SK-N-SH (cell line): Measurements from ENCODE around the gene RIN3. TPM values are rescaled to one million over a fixed set of nuclear protein-coding genes. Genes with fewer than 3 reads are reported as not detected.
A peak's percentile ranks its signal among the peaks of the same experiment; 100 is the strongest.

Experiments
- CTCF ChIA-PET: fragments of 300-600, 350-600 bp; formaldehyde crosslinking; extraction: SDS; loops from one replicate; lab custom pipeline; 2021; lab: Yijun Ruan, JAX
- POLR2A ChIA-PET: fragments of 350-600 bp; sonication (Branson Sonifier 250); formaldehyde crosslinking; extraction: SDS; loops from one replicate; lab custom pipeline; 2020; ENCODE audit warnings: antibody characterized with exemption, inconsistent platforms; lab: Yijun Ruan, JAX
- DNase-seq: peaks from one replicate; pipeline ENCODE4 v3.0.0; 2012
- H2AFZ ChIP-seq: fragments of 200-600 bp; sonication (generic); 2 replicates; pipeline ENCODE4 v1.8.1; 2016; ENCODE audit warnings: antibody characterized with exemption, mild to moderate bottlenecking, low read depth
- H3F3A ChIP-seq: fragments of 200-600 bp; sonication (generic); replicated peaks from 2 replicates; pipeline ENCODE3; 2016; ENCODE audit warnings: antibody characterized with exemption, mild to moderate bottlenecking; ENCODE audit not compliant: insufficient read depth
- H3K27ac ChIP-seq, 2 experiments: fragments of 200-500 bp in 1 of 2; fragments of 200-600 bp in 1 of 2; sonication (Bioruptor generic) in 1 of 2; sonication (generic), shearing (Covaris generic) in 1 of 2; 2 replicates each; pipeline versions ENCODE4 v1.5.1 to v1.6.1; 2014 to 2016; ENCODE audit warnings: low read depth in 2 of 2, inconsistent platforms in 1 of 2, low read length in 1 of 2, mild to moderate bottlenecking in 1 of 2, mixed read lengths in 1 of 2
- H3K27me3 ChIP-seq: fragments of 200-600 bp; sonication (generic), shearing (Covaris generic); 2 replicates; pipeline ENCODE4 v1.6.1; 2016; ENCODE audit warnings: mixed run types; ENCODE audit not compliant: insufficient read depth
- H3K36me3 ChIP-seq, 2 experiments: fragments of 200-500 bp in 1 of 2; fragments of 200-600 bp in 1 of 2; sonication (Bioruptor generic) in 1 of 2; sonication (generic) in 1 of 2; replicated peaks in 1 of 2; 2 replicates each; pipeline versions ENCODE3 to v1.5.1; 2014 to 2016; ENCODE audit warnings: low read length in 1 of 2, mild to moderate bottlenecking in 1 of 2; ENCODE audit not compliant: insufficient read depth in 2 of 2, control insufficient read depth in 1 of 2
- H3K4me1 ChIP-seq, 2 experiments: fragments of 200-500 bp in 1 of 2; fragments of 200-600 bp in 1 of 2; sonication (Bioruptor generic) in 1 of 2; sonication (generic), shearing (Covaris generic) in 1 of 2; 2 replicates each; pipeline versions ENCODE4 v1.5.1 to v1.6.1; 2014 to 2016; ENCODE audit warnings: low read depth in 1 of 2, low read length in 1 of 2, mixed run types in 1 of 2; ENCODE audit not compliant: insufficient read depth in 2 of 2, control insufficient read depth in 1 of 2
- H3K4me2 ChIP-seq: fragments of 200-600 bp; sonication (generic), shearing (Covaris generic); 2 replicates; pipeline ENCODE4 v1.6.1; 2017; ENCODE audit warnings: mixed run types
- H3K4me3 ChIP-seq, 2 experiments: fragments of 200-500 bp in 1 of 2; fragments of 200-600 bp in 1 of 2; sonication (Bioruptor generic) in 1 of 2; sonication (generic), shearing (Covaris generic) in 1 of 2; 2 replicates each; pipeline versions ENCODE4 v1.5.1 to v1.8.1; 2014 to 2016; ENCODE audit warnings: low read depth in 2 of 2, inconsistent platforms in 1 of 2, low read length in 1 of 2, mild to moderate bottlenecking in 1 of 2, mixed read lengths in 1 of 2, moderate library complexity in 1 of 2
- H3K79me2 ChIP-seq: fragments of 200-600 bp; sonication (generic); 2 replicates; pipeline ENCODE4 v1.8.1; 2017; ENCODE audit warnings: mild to moderate bottlenecking; ENCODE audit not compliant: insufficient read depth
- H3K9ac ChIP-seq: fragments of 200-600 bp; sonication (generic); 2 replicates; pipeline ENCODE4 v1.6.1; 2017; ENCODE audit warnings: mixed run types
- H3K9me2 ChIP-seq: fragments of 200-600 bp; sonication (generic); 2 replicates; pipeline ENCODE4 v1.6.1; 2017; ENCODE audit warnings: mixed run types
- H3K9me3 ChIP-seq: fragments of 200-600 bp; sonication (generic); 2 replicates; pipeline ENCODE4 v1.6.1; 2017; ENCODE audit warnings: mixed run types, mild to moderate bottlenecking, moderate library complexity
- H4K20me1 ChIP-seq: fragments of 200-600 bp; sonication (generic); 2 replicates; pipeline ENCODE4 v1.6.1; 2017; ENCODE audit warnings: mild to moderate bottlenecking, mixed run types; ENCODE audit not compliant: insufficient read depth
- CHD2 ChIP-seq: fragments of 150-350 bp; IDR thresholded peaks from 2 replicates; pipeline ENCODE4 v1.6.1; 2018; ENCODE audit warnings: low read length; ENCODE audit not compliant: partially characterized antibody
- EP300 ChIP-seq, 2 experiments: IDR thresholded peaks; 2 replicates each; pipeline versions ENCODE4 v1.4.0 to v1.6.1; 2012; ENCODE audit warnings: borderline replicate concordance in 1 of 2, low read depth in 1 of 2, low read length in 1 of 2
- EZH2phosphoT487 ChIP-seq: fragments of 200-600 bp; sonication (generic); IDR thresholded peaks from 2 replicates; pipeline ENCODE4 v1.6.1; 2017; ENCODE audit warnings: low read depth, mixed run types, mild to moderate bottlenecking, antibody characterized with exemption, moderate library complexity, borderline replicate concordance
- FOSL2 ChIP-seq: IDR thresholded peaks from 2 replicates; pipeline ENCODE4 v1.4.0; 2012; ENCODE audit warnings: low read depth, mild to moderate bottlenecking, moderate library complexity, borderline replicate concordance
- FOXJ3 ChIP-seq: sonication (generic); formaldehyde crosslinking; IDR thresholded peaks from 2 replicates; pipeline ENCODE4 v1.5.1; 2020; ENCODE audit warnings: mild to moderate bottlenecking, missing genetic modification reagents
- FOXM1 ChIP-seq: IDR thresholded peaks from 2 replicates; pipeline ENCODE4 v1.4.0; 2012; ENCODE audit warnings: low read depth, mild to moderate bottlenecking
- JUND ChIP-seq: IDR thresholded peaks from 2 replicates; pipeline ENCODE4 v1.4.0; 2012
- MAX ChIP-seq: IDR thresholded peaks from 2 replicates; pipeline ENCODE4 v1.4.0; 2012; ENCODE audit warnings: low read depth
- MEF2A ChIP-seq: IDR thresholded peaks from 2 replicates; pipeline ENCODE4 v1.4.0; 2012; ENCODE audit warnings: low read depth, borderline replicate concordance
- NFIC ChIP-seq: IDR thresholded peaks from 2 replicates; pipeline ENCODE4 v1.4.0; 2012; ENCODE audit warnings: borderline replicate concordance
- POLR2AphosphoS5 ChIP-seq: IDR thresholded peaks from 2 replicates; pipeline ENCODE4 v1.6.1; 2012; ENCODE audit warnings: low read depth, low read length
- RAD21 ChIP-seq: IDR thresholded peaks from 2 replicates; pipeline ENCODE4 v1.6.1; 2012; ENCODE audit warnings: mild to moderate bottlenecking, low read length
- RXRA ChIP-seq: IDR thresholded peaks from 2 replicates; pipeline ENCODE4 v1.4.0; 2012; ENCODE audit warnings: low read depth, mild to moderate bottlenecking, borderline replicate concordance
- SIN3A ChIP-seq: IDR thresholded peaks from 2 replicates; pipeline ENCODE4 v1.6.1; 2012; ENCODE audit warnings: low read depth, mild to moderate bottlenecking, low read length, moderate library complexity, borderline replicate concordance
- TCF12 ChIP-seq: IDR thresholded peaks from 2 replicates; pipeline ENCODE4 v1.4.0; 2012
- TEAD4 ChIP-seq: IDR thresholded peaks from 2 replicates; pipeline ENCODE4 v1.4.0; 2012; ENCODE audit warnings: mild to moderate bottlenecking, borderline replicate concordance; ENCODE audit not compliant: insufficient read depth
- YY1 ChIP-seq: IDR thresholded peaks from 2 replicates; pipeline ENCODE4 v1.4.0; 2012; ENCODE audit warnings: low read depth, mild to moderate bottlenecking
- WGBS: methylation state at CpG from one replicate; pipeline ENCODE4 v1.1.6; 2017; ENCODE audit warnings: low lambda C conversion rate; 5-methylcytosine and 5-hydroxymethylcytosine counted together
- polyA plus RNA-seq, 3 experiments: library from polyadenylated mRNA; depleted of rRNA; stranded (reverse); fragments of >200 nt; gene quantifications; 2 replicates each; pipeline ENCODE4 v1.2.3, GENCODE V29; 2012
- TF ChIP-seq, protein P1 (sequence below): fragments of 200-600 bp; sonication (generic); IDR thresholded peaks from 2 replicates; pipeline ENCODE4 v1.6.1; 2017; ENCODE audit warnings: antibody characterized with exemption, mild to moderate bottlenecking, moderate library complexity
- TF ChIP-seq, protein P2 (sequence below): fragments of 150-350 bp; IDR thresholded peaks from 2 replicates; pipeline ENCODE4 v1.6.1; 2017; ENCODE audit warnings: antibody characterized with exemption, low read length, low read depth, borderline replicate concordance
- TF ChIP-seq, protein P3 (sequence below): IDR thresholded peaks from 2 replicates; pipeline ENCODE4; 2012

The RIN3 gene
- polyA plus RNA-seq, 1 of the 3 experiments (the other 2 are of a cell fraction), result 12.4 TPM

GRCh38 chr14:92585981-92586937, 72.7 kb downstream of the RIN3 start:
- peak overlapping the region; percentile 23 to 82; a peak in 3 of 4 replicates for H3K27ac ChIP-seq
- H3K4me1 ChIP-seq, result peaks cover 0 to 21% of the 10 kb centered on the region in 2 experiments; a peak in 2 of 4 replicates
- CTCF ChIA-PET, result interaction anchor here (0.7 to 1.4 kb wide), 2 partner anchors 96 to 100 kb away, joined by 3 to 5 read pairs; no protein-coding TSS in a partner anchor
- TF ChIP-seq POLR2AphosphoS5 (peak; percentile 26; the same call in 1 of the 2 replicates), FOSL2 (peak; percentile 75; the same call in 1 of the 2 replicates), SIN3A (no peak), RXRA (peak; percentile 77), NFIC (peak; percentile 90), TEAD4 (peak; percentile 79; the same call in 1 of the 2 replicates), FOXJ3 (CRISPR knock-in tag) (no peak), JUND (peak; percentile 81), YY1 (peak; percentile 36; the same call in 1 of the 2 replicates), RAD21 (no peak), MEF2A (peak; percentile 93), FOXM1 (no peak), CHD2 (no peak), MAX (peak; percentile 48), TCF12 (peak; percentile 84; the same call in 1 of the 2 replicates), EP300 (IDR thresholded peaks at IDR 0.05; ENCODE audit: borderline replicate concordance in 1 of 2, low read depth in 1 of 2, low read length in 1 of 2) (peak in 1 of 2 experiments; percentile 66; a peak in 2 of 4 replicates), EZH2phosphoT487 (no peak)
- TF ChIP-seq, protein P1, sequence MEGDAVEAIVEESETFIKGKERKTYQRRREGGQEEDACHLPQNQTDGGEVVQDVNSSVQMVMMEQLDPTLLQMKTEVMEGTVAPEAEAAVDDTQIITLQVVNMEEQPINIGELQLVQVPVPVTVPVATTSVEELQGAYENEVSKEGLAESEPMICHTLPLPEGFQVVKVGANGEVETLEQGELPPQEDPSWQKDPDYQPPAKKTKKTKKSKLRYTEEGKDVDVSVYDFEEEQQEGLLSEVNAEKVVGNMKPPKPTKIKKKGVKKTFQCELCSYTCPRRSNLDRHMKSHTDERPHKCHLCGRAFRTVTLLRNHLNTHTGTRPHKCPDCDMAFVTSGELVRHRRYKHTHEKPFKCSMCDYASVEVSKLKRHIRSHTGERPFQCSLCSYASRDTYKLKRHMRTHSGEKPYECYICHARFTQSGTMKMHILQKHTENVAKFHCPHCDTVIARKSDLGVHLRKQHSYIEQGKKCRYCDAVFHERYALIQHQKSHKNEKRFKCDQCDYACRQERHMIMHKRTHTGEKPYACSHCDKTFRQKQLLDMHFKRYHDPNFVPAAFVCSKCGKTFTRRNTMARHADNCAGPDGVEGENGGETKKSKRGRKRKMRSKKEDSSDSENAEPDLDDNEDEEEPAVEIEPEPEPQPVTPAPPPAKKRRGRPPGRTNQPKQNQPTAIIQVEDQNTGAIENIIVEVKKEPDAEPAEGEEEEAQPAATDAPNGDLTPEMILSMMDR, result no peak
- TF ChIP-seq, protein P2, sequence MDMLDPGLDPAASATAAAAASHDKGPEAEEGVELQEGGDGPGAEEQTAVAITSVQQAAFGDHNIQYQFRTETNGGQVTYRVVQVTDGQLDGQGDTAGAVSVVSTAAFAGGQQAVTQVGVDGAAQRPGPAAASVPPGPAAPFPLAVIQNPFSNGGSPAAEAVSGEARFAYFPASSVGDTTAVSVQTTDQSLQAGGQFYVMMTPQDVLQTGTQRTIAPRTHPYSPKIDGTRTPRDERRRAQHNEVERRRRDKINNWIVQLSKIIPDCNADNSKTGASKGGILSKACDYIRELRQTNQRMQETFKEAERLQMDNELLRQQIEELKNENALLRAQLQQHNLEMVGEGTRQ, result no peak
- TF ChIP-seq, protein P3, sequence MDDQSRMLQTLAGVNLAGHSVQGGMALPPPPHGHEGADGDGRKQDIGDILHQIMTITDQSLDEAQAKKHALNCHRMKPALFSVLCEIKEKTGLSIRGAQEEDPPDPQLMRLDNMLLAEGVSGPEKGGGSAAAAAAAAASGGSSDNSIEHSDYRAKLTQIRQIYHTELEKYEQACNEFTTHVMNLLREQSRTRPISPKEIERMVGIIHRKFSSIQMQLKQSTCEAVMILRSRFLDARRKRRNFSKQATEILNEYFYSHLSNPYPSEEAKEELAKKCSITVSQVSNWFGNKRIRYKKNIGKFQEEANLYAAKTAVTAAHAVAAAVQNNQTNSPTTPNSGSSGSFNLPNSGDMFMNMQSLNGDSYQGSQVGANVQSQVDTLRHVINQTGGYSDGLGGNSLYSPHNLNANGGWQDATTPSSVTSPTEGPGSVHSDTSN, result peak; percentile 58
- TF ChIP-seq, all 33 proteins: peak for 12
- H3K9me3 ChIP-seq, result no peaks in the 10 kb centered on the region
- no peaks in the 10 kb centered on the region for H3K9me2 ChIP-seq
- H3K9ac ChIP-seq, result no peak overlapping the region
- no peaks in the 10 kb centered on the region for H3K79me2 ChIP-seq
- no peaks in the 10 kb centered on the region for H4K20me1 ChIP-seq
- 24% methylated on average over 9 of the region's 9 CpGs for WGBS
- H3K36me3 ChIP-seq, result peaks cover 0 to 13% of the 10 kb centered on the region in 2 experiments
- H3K4me2 ChIP-seq, result peak overlapping the region; percentile 63
- 0 out of 4 replicates have a peak overlapping the region, but pooled peaks of 1 of the 2 experiments have one; percentile 24 for H3K4me3 ChIP-seq
- DNase-seq, result no peak
- POLR2A ChIA-PET, result no interaction called here
- H3K27me3 ChIP-seq, result no peaks in the 10 kb centered on the region
- H3F3A ChIP-seq, result peaks cover 21% of the 10 kb centered on the region
- H2AFZ ChIP-seq, result no peak overlapping the region
